Panc1 (cell line): Measurements from ENCODE around the gene RIMBP2. TPM values are rescaled to one million over a fixed set of nuclear protein-coding genes. Genes with fewer than 3 reads are reported as not detected.

Experiments
- ATAC-seq: fragments of 200-7000 bp; cut with Tn5 transposase; 2 replicates; pipeline ENCODE4 v1.9.1; 2020; ENCODE audit warnings: mild to moderate bottlenecking, moderate library complexity
- BruUV-seq: library from RNA; stranded (reverse); fragments of 400-500 nt; replicated peaks from 2 replicates; lab custom pipeline; 2021; lab: Mats Ljungman, UMichigan
- CTCF ChIA-PET: fragments of 300-600 bp; sonication (Branson Sonifier 250); formaldehyde crosslinking; loops from one replicate; lab custom pipeline; 2022; ENCODE audit warnings: antibody characterized with exemption; lab: Charles Lee
- POLR2A ChIA-PET: fragments of 300-600 bp; sonication (Branson Sonifier 250); formaldehyde crosslinking; loops from one replicate; lab custom pipeline; 2022; ENCODE audit warnings: antibody characterized with exemption; lab: Charles Lee
- DNase-seq: peaks from one replicate; pipeline ENCODE4 v3.0.0-alpha.2; 2010; ENCODE audit warnings: low read depth, low spot score
- H3K27ac ChIP-seq: 2 replicates; pipeline ENCODE4 v1.5.1; 2011; ENCODE audit warnings: mild to moderate bottlenecking, low read length, inconsistent platforms
- H3K27me3 ChIP-seq: fragments of 200-500 bp; sonication (Bioruptor generic); 2 replicates; pipeline ENCODE4 v1.6.0; 2014; ENCODE audit warnings: low read length, inconsistent platforms; ENCODE audit not compliant: control insufficient read depth, insufficient read depth
- H3K36me3 ChIP-seq: fragments of 200-500 bp; sonication (Bioruptor generic); 2 replicates; pipeline ENCODE4 v1.5.1; 2014; ENCODE audit warnings: inconsistent platforms, mild to moderate bottlenecking, low read length, moderate library complexity; ENCODE audit not compliant: control insufficient read depth, insufficient read depth
- H3K4me1 ChIP-seq: 2 replicates; pipeline ENCODE4 v1.5.1; 2011; ENCODE audit warnings: inconsistent platforms, mild to moderate bottlenecking, low read length, moderate library complexity; ENCODE audit not compliant: control insufficient read depth, insufficient read depth
- H3K4me3 ChIP-seq, 2 experiments: 2 replicates each; pipeline ENCODE4 v1.5.1; 2011 to 2012; ENCODE audit warnings: low read depth in 2 of 2, low read length in 2 of 2, mild to moderate bottlenecking in 2 of 2, inconsistent platforms in 1 of 2, moderate library complexity in 1 of 2
- H3K9me3 ChIP-seq: fragments of 200-500 bp; sonication (Bioruptor generic); 2 replicates; pipeline ENCODE4 v1.5.1; 2014; ENCODE audit warnings: low read depth, mild to moderate bottlenecking, inconsistent platforms, low read length, moderate library complexity; ENCODE audit not compliant: control insufficient read depth, insufficient read depth
- CTCF ChIP-seq: fragments of 450-650 bp; IDR thresholded peaks from 2 replicates; pipeline ENCODE4 v1.5.1; 2017; ENCODE audit warnings: mild to moderate bottlenecking
- POLR2AphosphoS5 ChIP-seq: IDR thresholded peaks from 2 replicates; pipeline ENCODE4 v1.6.1; 2012; ENCODE audit warnings: mild to moderate bottlenecking, low read depth, low read length, moderate library complexity
- SIN3A ChIP-seq: IDR thresholded peaks from 2 replicates; pipeline ENCODE4 v1.6.1; 2012; ENCODE audit warnings: low read depth, mild to moderate bottlenecking, low read length, moderate library complexity, borderline replicate concordance; ENCODE audit not compliant: insufficient read depth
- TCF7L2 ChIP-seq: IDR thresholded peaks from 2 replicates; pipeline ENCODE4 v1.6.1; 2011; ENCODE audit warnings: mild to moderate bottlenecking, low read depth, low read length, inconsistent platforms
- in situ Hi-C: cut with HindIII; loops from 2 replicates; pipeline ENCODE4 v1.10.0; 2016; ENCODE audit warnings: low sequenced_read_pairs, low pct_unique_long_range_greater_than_20kb
- intact Hi-C: fragments of 100-400 bp; cut with micrococcal nuclease; formaldehyde crosslinking; loops from one replicate; pipeline ENCODE4 v1.10.0; 2022; ENCODE audit not compliant: unreplicated experiment
- total RNA-seq: library from RNA; stranded (reverse); gene quantifications from one replicate; pipeline ENCODE4 v1.2.1, GENCODE V29; 2021; ENCODE audit not compliant: unreplicated experiment
- TF ChIP-seq, protein P1 (sequence below), 2 experiments: IDR thresholded peaks; 2 replicates each; pipeline ENCODE4 v1.6.1; 2011 to 2012; ENCODE audit warnings: low read depth in 2 of 2, control low read depth in 1 of 2, low read length in 1 of 2, mild to moderate bottlenecking in 1 of 2, moderate library complexity in 1 of 2; ENCODE audit not compliant: insufficient read depth in 1 of 2

RIMBP2 gene
- total RNA-seq, 1 experiment from 2014 or later: not detected

DNA sequence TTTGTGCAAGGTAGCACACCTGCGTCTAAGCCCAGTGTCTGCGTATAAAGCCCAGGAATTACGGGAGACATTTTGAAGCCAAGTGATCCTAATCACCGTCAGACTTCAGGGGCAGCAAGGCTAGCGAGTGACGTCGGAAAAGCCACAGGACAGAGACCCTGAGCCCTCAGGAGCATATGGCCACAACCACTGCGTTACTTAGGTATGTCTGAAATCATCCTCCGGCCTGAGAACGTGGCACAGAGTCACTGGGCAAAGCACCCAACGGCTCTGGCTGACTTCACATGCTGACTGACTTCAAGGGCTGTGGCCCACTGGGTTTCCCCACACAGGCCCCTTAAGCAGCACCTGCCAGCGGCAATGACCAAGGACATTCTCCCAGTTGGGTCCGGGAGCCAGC, 71.5 kb downstream of the RIMBP2 start:
- no peaks in the 10 kb centered on the region for H3K9me3 ChIP-seq
- ATAC-seq: no peak

GRCh38 chr12:130644146-130644545, 72.0 kb downstream of the RIMBP2 start:
- no TSS peak for BruUV-seq
- no peak overlapping the region for H3K27ac ChIP-seq
- H3K27me3 ChIP-seq: no peaks in the 10 kb centered on the region
- ATAC-seq (no peak), DNase-seq (no peak)
- TF ChIP-seq SIN3A (no peak), CTCF (no peak), POLR2AphosphoS5 (no peak), TCF7L2 (no peak)
- TF ChIP-seq, protein P1, sequence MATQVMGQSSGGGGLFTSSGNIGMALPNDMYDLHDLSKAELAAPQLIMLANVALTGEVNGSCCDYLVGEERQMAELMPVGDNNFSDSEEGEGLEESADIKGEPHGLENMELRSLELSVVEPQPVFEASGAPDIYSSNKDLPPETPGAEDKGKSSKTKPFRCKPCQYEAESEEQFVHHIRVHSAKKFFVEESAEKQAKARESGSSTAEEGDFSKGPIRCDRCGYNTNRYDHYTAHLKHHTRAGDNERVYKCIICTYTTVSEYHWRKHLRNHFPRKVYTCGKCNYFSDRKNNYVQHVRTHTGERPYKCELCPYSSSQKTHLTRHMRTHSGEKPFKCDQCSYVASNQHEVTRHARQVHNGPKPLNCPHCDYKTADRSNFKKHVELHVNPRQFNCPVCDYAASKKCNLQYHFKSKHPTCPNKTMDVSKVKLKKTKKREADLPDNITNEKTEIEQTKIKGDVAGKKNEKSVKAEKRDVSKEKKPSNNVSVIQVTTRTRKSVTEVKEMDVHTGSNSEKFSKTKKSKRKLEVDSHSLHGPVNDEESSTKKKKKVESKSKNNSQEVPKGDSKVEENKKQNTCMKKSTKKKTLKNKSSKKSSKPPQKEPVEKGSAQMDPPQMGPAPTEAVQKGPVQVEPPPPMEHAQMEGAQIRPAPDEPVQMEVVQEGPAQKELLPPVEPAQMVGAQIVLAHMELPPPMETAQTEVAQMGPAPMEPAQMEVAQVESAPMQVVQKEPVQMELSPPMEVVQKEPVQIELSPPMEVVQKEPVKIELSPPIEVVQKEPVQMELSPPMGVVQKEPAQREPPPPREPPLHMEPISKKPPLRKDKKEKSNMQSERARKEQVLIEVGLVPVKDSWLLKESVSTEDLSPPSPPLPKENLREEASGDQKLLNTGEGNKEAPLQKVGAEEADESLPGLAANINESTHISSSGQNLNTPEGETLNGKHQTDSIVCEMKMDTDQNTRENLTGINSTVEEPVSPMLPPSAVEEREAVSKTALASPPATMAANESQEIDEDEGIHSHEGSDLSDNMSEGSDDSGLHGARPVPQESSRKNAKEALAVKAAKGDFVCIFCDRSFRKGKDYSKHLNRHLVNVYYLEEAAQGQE (IDR thresholded peaks at IDR 0.05; ENCODE audit: insufficient read depth in 1 of 2, low read depth in 2 of 2, low read length in 1 of 2): no peak
- POLR2A ChIA-PET: no interaction called here
- CTCF ChIA-PET: no interaction called here
- no peaks in the 10 kb centered on the region for H3K4me1 ChIP-seq
- H3K36me3 ChIP-seq: no peaks in the 10 kb centered on the region
- H3K4me3 ChIP-seq: no peak overlapping the region
- H3K9me3 ChIP-seq: no peaks in the 10 kb centered on the region
- intact Hi-C loops (no loop called here), in situ Hi-C loops (no loop called here)

More for the DNA sequence above, 71.5 kb downstream of the RIMBP2 start:
- H3K4me3 ChIP-seq: no peak overlapping the region
- no peak for DNase-seq
- H3K27ac ChIP-seq: no peak overlapping the region
- no peaks in the 10 kb centered on the region for H3K27me3 ChIP-seq
- no peaks in the 10 kb centered on the region for H3K4me1 ChIP-seq
- CTCF ChIA-PET: no interaction called here
- intact Hi-C loops (no loop called here), in situ Hi-C loops (no loop called here)
- TF ChIP-seq SIN3A: no peak
- TF ChIP-seq TCF7L2: no peak
- TF ChIP-seq POLR2AphosphoS5: no peak
- TF ChIP-seq, protein P1 (IDR thresholded peaks at IDR 0.05; ENCODE audit: insufficient read depth in 1 of 2, low read depth in 2 of 2, low read length in 1 of 2): no peak
- TF ChIP-seq CTCF: no peak
- no peaks in the 10 kb centered on the region for H3K36me3 ChIP-seq
- no TSS peak for BruUV-seq
- POLR2A ChIA-PET: no interaction called here
